Endometrium (tissue), 2 donors: ENCODE data around the gene C16orf74.

Experiments used
- FAIRE-seq: peaks from 2 replicates; lab custom pipeline; 2012; peaks lifted over from hg19 to GRCh38; lab: Jason Lieb, UNC
- donor health status: control.
- donor health status: control.

The C16orf74 gene

GRCh38 chr16:85717393-85718152 lies 33.3 kb downstream of the C16orf74 start:
- FAIRE-seq: no peak

DNA sequence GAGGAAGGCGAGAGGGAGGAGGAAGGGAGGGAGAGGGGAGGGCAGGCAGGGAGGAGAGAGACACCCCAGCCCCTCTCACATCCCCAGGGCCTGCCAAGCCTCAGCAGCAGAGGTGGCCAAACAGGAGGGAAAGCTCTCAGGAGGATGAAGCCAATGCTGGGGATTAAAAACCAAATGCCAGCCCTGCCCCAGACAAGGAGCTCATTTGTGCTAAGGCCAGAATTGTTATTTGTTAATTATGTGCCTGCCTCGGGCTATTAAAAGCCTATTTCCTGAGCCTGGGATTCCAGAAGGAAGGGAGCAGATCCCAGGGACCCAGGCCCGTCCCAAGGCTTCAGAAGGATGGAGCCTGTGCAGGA lies 34.2 kb downstream of the C16orf74 start:
- no peak for FAIRE-seq

DNA sequence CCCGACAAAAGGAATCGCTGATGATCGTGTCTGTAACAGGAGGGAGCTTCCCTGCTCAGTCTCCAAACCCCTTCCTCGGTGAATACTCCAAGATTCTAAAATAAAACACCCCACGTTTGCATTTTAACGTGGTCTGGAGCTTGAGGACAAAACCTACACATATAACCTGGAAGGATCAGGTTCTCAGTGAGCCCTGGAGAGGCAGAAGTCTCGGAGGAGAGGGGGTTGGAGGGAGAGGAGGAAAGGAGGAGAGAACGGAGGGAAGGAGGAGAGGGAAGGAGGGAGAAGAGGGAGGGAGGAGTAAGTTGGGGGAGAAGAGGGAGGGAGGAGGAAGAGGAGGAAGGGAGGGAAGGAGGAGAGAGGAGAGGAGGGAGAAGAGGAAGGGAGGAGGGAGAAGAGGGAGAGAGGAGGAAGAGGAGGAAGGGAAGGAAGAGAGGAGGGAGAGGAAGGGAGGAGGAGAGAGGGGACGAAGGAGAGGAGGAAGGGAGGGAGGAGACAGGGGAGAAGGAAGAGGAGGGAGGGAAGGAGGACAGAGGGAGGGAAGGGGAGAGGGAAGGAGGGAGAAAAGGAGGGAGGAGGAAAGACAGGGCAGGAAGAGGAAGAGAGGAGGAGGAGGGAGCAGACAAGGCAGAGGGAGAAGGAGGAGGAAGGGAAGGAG lies 34.7 kb downstream of the C16orf74 start:
- FAIRE-seq: no peak

DNA sequence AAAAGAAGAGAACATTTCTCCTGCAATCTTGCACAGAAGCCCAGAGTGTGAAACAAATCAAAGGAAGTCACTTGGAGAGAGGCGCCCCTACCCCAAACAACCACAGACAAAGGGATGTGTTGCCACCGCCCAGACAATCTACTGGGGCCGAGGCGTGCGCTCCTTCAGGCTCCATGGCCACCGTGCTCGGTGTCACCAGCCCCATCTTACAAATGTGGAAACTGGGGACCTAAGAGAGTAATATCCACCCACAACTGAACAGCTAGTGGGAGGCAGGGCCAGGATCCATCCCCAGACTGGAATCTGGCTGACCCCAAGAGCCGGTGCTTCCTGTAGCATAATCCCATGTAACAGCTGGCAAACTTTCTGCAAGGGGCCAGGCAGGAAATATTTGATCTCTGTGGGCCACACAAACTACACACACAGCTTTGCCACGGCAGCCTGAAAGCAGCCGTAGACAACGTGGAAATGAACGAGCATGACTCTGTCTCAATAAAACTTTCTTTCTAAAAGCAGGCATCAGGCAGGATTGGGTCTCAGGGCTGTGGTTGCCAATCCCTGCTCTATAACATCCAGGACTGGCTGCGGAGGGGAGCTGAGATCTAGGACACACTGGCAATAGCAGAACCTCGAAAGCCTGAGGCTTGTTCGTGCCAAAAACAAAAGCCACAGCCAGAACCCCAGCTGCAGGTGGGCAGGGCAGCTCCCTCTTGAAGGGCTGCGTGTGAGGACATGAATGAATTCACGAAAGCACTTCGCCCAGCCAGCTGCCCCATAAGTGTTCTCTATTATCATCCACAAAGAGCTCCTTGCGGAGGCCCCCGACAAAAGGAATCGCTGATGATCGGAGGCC lies 35.5 kb downstream of the C16orf74 start:
- FAIRE-seq: no peak

- no peak for FAIRE-seq
These were observed 38.1 kb downstream of the C16orf74 start for GRCh38 chr16:85712801-85713200.

GRCh38 chr16:85711982-85712587 lies 38.8 kb downstream of the C16orf74 start:
- no peak for FAIRE-seq

DNA sequence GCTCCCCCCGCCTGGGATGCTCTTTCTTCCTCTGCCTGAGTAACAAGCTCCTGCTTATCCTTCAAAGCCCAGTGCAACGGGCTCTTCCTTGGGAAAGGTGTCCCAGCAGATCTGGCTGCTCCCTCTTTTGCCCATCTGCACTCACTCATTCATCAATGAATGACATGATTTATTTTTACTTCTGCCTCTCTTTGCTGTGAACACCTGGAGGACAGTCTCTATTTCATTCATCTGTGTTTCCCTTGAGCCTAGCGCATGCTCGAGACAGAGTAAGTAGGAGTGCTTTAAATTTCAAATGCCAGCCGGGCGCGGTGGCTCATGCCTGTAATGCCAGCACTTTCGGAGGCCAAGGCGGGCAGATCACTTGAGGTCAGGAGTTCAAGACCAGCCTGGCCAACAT lies 40.2 kb downstream of the C16orf74 start:
- FAIRE-seq: no peak

GRCh38 chr16:85709766-85710585 lies 40.9 kb downstream of the C16orf74 start:
- no peak for FAIRE-seq

DNA sequence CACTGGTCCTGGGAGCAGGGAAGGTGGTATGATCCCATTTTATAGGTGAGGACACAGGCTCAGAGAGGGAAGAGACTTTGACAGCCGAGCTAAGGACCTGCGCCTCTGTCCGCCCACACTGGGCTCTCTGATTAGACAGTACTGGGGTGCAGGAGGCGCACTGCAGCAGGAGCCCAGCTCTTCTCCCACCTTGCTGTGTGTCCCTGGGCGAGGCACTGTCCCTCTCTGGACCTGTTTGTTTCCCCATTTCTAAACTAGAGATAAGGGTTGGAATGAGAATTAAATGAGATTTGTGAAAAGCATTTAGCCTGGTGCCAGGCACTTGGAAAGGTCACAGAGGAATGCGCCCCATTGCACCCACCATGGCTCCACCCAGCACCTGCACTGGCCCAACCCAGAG lies 42.6 kb downstream of the C16orf74 start:
- no peak for FAIRE-seq

DNA sequence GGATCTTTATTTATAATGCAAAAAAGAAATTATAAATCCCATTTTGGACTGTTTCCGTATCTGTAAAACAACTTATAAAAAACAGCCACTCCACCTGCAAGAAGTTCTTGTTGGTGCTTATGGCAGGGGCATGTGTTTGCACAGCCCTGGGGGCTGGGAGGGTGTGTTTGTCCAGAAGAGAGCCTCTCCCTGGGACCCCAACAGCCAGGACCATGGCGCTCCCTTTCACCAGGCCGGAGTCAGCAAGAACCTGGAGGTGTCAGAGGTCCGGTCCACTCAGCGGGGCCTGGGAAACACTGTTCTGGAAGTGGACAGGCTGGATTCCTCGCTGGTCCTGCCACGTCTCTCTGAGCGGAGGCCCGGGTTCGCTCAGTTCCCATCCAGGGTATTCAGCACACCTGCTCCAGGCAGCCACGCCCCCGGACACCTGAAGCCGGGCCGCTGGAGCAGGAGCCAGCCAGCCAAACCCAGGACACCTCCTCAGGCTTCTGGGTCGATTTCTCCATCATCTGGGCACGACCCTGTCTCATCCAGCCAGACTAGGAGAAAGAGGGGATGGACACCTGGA lies 43.3 kb downstream of the C16orf74 start:
- FAIRE-seq: no peak

DNA sequence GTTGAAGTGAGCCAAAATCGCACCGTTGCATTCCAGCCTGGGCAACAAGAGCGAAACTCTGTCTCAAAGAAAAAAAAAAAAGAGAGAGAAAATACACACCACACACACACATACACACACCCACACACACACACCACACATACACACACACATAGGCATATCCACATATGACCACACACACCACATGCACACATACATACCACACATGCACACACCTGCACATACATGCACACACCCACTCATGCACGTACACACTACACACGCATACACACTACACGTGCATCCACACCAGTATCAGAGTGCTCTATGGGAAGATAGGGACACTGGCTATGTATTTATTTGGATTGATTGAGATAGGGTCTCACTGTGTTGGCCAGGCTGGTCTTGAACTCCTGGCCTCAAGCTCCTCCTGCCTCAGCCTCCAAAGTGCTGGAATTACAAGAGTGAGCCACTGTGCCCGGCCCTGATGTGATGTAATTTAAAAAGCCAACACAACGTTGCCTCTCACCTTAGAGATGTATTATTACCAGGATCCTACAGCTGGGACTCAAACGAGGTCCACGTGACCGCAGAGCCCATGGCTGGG lies 44.4 kb downstream of the C16orf74 start:
- FAIRE-seq: no peak

- FAIRE-seq: no peak
These were observed 45.7 kb downstream of the C16orf74 start for GRCh38 chr16:85704900-85705846.

DNA sequence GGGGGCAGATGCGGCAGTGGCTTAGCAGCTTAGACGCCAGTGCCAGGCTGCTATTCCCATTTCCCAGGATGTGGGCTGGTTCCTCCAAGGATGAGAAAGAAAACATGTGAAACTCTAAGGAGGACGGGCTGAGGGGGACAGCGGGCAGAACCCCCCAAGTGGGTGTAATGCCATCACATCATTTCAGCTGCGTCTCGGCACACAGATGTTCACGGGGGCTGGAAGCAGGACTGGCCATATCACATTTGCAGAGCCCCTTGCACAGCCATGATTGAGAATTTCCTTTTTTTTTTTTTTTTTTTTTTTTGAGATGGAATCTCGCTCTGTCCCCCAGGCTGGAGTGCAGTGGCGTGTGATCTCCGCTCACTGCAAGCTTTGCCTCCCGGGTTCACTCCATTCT lies 46.9 kb downstream of the C16orf74 start:
- no peak for FAIRE-seq

DNA sequence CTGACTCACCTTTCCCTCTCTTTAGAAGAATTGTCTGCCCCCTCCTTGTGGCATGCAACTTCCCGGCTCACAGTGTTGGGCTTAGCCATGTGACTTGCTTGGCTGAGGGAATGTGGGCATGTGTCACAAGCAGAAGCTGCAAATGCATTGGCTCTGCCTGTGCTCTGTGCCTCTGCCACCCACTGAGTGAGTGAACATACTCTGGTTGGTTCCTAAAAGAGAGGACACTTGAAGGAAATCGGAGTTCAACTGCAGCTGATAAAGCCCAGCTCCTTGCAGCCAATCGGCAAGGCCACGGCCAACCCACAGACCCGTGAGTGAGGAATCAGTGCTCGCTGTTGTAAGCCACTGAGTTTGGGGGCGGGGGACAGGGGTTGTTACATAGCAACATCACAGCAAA lies 51.3 kb downstream of the C16orf74 start:
- no peak for FAIRE-seq

DNA sequence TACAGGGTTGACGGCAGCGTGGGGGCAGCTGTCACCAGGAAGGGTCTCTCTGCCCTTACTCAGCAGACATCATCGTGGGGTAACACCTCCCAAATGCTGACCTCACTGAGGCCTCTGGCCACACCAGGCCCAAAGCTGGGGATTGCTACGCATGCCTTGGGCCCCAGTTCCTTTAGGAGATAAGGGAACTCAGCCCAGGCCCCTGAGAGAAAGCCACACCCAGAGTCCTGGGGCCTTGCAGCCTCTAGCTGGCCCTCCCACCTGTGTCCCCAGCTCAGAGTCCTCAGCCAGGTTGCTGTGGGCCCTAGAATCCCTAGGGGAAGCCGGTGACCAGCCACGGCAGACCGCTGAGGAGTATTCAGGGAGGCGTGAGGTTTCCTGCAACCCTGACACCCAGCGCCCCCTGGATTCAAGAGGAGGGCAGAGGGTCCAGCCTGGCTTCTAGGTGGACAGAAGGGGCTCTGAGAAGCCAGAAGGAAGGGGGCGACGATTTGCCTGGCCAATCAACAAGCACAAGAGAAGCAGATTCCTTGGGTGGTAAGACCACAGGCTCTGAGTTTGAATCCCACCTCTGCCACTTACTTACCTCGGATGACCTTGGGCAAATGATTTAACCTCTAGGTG lies 51.8 kb downstream of the C16orf74 start:
- FAIRE-seq: no peak

GRCh38 chr16:85698459-85698891 lies 52.4 kb downstream of the C16orf74 start:
- FAIRE-seq: no peak

GRCh38 chr16:85697431-85697830 lies 53.5 kb downstream of the C16orf74 start:
- FAIRE-seq: no peak

DNA sequence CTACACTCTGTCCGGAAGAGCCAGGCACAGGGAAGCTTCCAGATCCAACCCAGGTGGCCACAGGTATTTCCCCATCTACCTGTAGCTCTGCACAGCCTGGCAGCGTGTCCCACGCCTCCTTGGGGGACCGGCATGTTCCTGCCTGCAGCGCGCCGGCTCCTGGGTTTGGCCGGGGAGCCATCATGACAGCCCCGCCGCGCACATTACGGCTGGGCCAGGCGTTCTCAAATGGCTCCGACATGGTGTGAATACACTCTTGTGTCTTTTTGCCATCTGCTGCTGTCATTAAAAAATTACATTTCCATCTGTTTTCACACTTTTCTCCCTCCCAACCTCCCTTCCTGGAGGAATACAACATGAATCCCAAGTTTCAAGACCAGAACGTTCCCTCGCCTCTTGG lies 54.1 kb downstream of the C16orf74 start:
- no peak for FAIRE-seq
